Retinal pigment epithelial cell (primary cell): Measurements from ENCODE around the gene LCOR.

Experiments used
- DNase-seq: peaks from one replicate; pipeline ENCODE4 v3.0.0-alpha.2; 2010; ENCODE audit warnings: low read depth
- H3K4me3 ChIP-seq: 2 replicates; pipeline ENCODE4 v1.5.1; 2011; ENCODE audit warnings: mild to moderate bottlenecking, low read length, control low read depth, moderate library complexity
- TF ChIP-seq, protein P1 (sequence below): conservative IDR thresholded peaks from 2 replicates; pipeline ENCODE4 v1.5.1; 2011; ENCODE audit warnings: low read depth, low read length, control low read depth, inconsistent platforms

Gene LCOR

DNA sequence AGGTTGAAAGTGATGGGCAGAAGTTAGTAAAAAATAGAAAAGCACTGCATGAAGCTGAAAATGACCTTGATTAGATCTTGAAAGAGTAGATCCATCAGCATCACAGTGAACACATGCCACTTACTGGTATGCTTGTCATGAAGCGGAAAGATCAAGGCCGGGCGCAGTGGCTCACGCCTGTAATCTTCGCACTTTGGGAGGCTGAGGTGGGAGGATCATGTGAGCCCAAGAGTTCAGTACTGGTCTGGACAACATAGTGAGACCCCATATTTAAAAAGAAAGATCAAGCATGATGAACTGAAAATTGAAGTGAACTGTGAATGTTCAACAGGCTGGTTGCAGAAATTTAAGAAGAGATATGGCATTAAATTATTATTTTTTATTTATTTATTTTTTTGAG lies 18.0 kb downstream of the LCOR start:
- no peak for DNase-seq
- TF ChIP-seq, protein P1, sequence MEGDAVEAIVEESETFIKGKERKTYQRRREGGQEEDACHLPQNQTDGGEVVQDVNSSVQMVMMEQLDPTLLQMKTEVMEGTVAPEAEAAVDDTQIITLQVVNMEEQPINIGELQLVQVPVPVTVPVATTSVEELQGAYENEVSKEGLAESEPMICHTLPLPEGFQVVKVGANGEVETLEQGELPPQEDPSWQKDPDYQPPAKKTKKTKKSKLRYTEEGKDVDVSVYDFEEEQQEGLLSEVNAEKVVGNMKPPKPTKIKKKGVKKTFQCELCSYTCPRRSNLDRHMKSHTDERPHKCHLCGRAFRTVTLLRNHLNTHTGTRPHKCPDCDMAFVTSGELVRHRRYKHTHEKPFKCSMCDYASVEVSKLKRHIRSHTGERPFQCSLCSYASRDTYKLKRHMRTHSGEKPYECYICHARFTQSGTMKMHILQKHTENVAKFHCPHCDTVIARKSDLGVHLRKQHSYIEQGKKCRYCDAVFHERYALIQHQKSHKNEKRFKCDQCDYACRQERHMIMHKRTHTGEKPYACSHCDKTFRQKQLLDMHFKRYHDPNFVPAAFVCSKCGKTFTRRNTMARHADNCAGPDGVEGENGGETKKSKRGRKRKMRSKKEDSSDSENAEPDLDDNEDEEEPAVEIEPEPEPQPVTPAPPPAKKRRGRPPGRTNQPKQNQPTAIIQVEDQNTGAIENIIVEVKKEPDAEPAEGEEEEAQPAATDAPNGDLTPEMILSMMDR: no peak
- H3K4me3 ChIP-seq: no peak overlapping the region

DNA sequence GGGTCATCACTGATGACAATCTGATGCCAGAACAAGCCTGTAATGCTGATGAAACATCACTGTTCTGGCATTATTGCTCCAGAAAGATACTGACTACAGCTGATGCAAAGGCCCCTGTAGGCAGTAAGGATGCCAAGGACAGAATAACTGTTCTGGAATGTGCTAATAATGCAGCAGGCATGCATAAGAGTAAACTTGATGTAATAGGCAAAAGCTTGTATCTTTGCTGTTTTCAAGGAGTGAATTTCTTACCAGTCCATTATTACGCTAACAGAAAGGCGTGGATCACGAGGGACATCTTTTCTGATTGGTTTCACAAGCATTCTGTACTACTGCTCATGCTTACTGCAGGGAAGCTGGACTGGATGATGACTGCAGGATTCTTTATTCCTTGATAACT lies 18.7 kb downstream of the LCOR start:
- no peak overlapping the region for H3K4me3 ChIP-seq
- TF ChIP-seq, protein P1: no peak
- DNase-seq: no peak

DNA sequence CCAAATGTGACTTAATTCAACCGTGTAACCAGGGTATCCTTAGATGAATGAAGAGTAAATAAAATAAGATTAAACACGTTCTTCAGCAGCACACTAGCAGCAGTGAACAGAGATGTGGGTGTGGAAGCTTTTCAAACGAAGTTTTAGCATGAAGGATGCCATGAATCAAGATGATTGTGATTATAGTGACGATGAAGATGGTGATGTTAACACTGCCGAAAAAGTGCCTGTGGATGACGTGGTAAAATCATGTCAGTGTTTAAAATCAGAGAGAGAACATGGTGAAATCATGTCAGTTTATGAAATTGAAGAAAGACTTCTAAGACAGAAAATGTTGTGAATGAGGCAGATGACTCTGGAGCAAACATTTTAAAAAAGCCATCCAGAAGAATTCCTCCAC lies 19.2 kb downstream of the LCOR start:
- H3K4me3 ChIP-seq: no peak overlapping the region
- no peak for DNase-seq
- TF ChIP-seq, protein P1: no peak

DNA sequence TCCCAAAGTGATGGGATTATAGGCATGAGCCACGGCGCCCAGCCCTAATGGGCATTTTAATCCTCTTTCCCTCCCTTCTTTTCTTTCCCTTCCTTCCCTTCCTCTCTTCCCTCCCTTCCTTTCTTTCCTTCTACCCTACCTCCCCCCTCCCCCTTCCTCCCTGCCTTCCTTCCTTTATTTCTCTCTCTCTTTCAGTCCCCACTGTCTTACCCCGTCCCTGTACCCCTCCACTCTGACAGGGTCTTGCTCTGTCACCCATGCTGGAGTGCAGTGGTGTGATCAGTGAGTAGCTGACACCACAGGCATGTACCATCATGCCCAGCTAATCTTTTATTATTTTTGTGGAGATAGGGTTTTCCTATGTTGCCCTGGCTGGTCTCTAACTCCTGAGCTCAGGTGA lies 24.2 kb downstream of the LCOR start:
- TF ChIP-seq, protein P1: no peak

DNA sequence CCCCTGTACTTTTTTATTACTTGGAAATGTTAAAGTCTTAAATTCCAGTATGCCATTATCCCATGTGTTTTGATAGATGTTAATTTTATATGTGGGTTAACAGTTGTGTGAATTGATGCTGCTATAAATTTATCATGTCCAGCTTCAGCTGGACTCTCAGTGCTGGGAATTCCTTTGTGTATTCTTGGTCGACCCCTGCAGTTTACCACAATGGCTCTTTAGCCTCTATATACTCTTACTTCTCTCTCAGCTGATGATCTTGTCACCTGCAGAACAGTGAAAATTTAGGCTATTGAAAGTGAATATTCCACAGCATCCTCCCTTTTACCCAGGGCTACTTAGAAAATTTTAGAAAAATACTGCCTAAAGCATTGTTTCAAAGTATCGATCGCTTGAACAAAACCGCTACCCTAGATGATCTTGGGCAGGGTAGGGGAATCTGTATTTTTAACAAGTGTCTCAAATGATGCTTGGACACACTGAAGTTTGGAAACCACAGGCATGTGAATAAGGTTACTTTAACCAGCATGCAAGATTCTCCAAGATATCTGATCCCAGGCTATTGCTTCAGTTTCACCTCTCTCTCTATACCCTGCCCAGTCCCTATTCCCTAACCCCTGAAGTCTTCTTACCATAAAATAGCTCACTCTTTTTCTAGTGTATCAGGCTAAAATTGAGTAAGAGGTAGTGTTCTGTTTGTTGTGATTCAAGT lies 25.4 kb downstream of the LCOR start:
- TF ChIP-seq, protein P1: no peak
- no peak overlapping the region for H3K4me3 ChIP-seq
- DNase-seq: no peak

More for the DNA sequence above, 24.2 kb downstream of the LCOR start:
- DNase-seq: no peak
- H3K4me3 ChIP-seq: no peak overlapping the region

GRCh38 chr10:96858038-96858705 lies 26.1 kb downstream of the LCOR start:
- TF ChIP-seq, protein P1: no peak
- no peak overlapping the region for H3K4me3 ChIP-seq

DNA sequence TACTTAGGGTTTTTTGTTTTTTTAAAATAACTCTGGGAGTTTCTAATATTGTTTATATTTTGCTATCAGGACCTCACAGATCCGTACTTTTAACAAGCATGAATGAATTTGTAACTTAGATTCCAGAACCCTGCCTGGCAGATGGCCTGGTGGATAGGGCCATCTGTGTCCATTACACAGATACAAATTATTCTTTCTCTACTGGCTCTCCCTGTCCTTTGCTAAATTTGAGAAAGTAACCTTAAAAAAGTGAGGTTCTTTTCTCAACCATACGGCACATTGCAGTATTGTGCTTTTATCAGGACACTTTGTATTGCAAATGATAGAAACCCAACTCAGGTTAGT lies 26.6 kb downstream of the LCOR start:
- H3K4me3 ChIP-seq: no peak overlapping the region
- TF ChIP-seq, protein P1: no peak
- no peak for DNase-seq

More at GRCh38 chr10:96858038-96858705, 26.1 kb downstream of the LCOR start:
- DNase-seq: no peak
